Measurements from ENCODE around the gene NCAM1. TPM values are rescaled to one million over a fixed set of nuclear protein-coding genes. Genes with fewer than 3 reads are reported as not detected.
"Not testable (repeated sequence)": the region's sequence is repeated elsewhere in the genome, so short reads cannot be mapped to it uniquely, and the experiment has no call there.

Gene NCAM1
- total RNA-seq, 2 experiments from 2014 or later = 0.34 TPM; not detected in 1

- ChIA-PET CTCF (interaction anchor here (0.7 kb wide), 1 partner anchor 645 kb away, joined by 3 read pairs; no protein-coding TSS in a partner anchor), POLR2A (no interaction called here)
- DNase-seq (no peak), ATAC-seq (ENCODE audit: poor library complexity) (no peak)
- intact Hi-C loops (cut with DNase I, micrococcal nuclease) = no loop called here
- Histone ChIP-seq H3K9me3 (ENCODE audit: control insufficient read depth in 1 of 2, insufficient read depth in 1 of 2, low read length in 2 of 2) (no peaks in the 10 kb centered on the region), H3K4me1 (ENCODE audit: insufficient read depth, low read length) (no peaks in the 10 kb centered on the region), H3K4me3 (ENCODE audit: low read length) (no peak overlapping the region), H3K27ac (ENCODE audit: low read depth in 1 of 2, low read length in 2 of 2) (no peak overlapping the region), H3K36me3 (ENCODE audit: insufficient read depth, low read length) (no peaks in the 10 kb centered on the region), H3K27me3 (ENCODE audit: control insufficient read depth in 1 of 2, insufficient read depth in 2 of 2, low read length in 2 of 2) (peaks cover 5% of the 10 kb centered on the region in 2 experiments)
- no peaks in the 10 kb centered on the region for H3K36me3 Mint-ChIP-seq (ENCODE audit: low read depth)
- H3K27me3 Mint-ChIP-seq = peaks cover 66% of the 10 kb centered on the region
- H3K27ac Mint-ChIP-seq = no peak overlapping the region
- no peaks in the 10 kb centered on the region for H3K4me1 Mint-ChIP-seq (ENCODE audit: low read depth)
- no peak overlapping the region for H3K4me3 Mint-ChIP-seq
- no peak for TF ChIP-seq CTCF (IDR thresholded peaks at IDR 0.05)
- H3K9me3 Mint-ChIP-seq = no peaks in the 10 kb centered on the region
Observed at GRCh38 chr11:113295993-113296392, 334.8 kb downstream of the NCAM1 start.

GRCh38 chr11:113296447-113297205 lies 335.4 kb downstream of the NCAM1 start:
- no peak overlapping the region for H3K4me3 Mint-ChIP-seq
- TF ChIP-seq CTCF (IDR thresholded peaks at IDR 0.05) = no peak
- H3K27ac Mint-ChIP-seq = no peak overlapping the region
- H3K27me3 Mint-ChIP-seq = peaks cover 61% of the 10 kb centered on the region
- ATAC-seq (ENCODE audit: poor library complexity) (no peak), DNase-seq (no peak)
- H3K9me3 Mint-ChIP-seq = no peaks in the 10 kb centered on the region
- Histone ChIP-seq H3K4me1 (ENCODE audit: insufficient read depth, low read length) (no peaks in the 10 kb centered on the region), H3K9me3 (ENCODE audit: control insufficient read depth in 1 of 2, insufficient read depth in 1 of 2, low read length in 2 of 2) (no peaks in the 10 kb centered on the region), H3K27me3 (ENCODE audit: control insufficient read depth in 1 of 2, insufficient read depth in 2 of 2, low read length in 2 of 2) (peaks cover 5% of the 10 kb centered on the region in 2 experiments), H3K27ac (ENCODE audit: low read depth in 1 of 2, low read length in 2 of 2) (no peak overlapping the region), H3K4me3 (ENCODE audit: low read length) (no peak overlapping the region), H3K36me3 (ENCODE audit: insufficient read depth, low read length) (no peaks in the 10 kb centered on the region)
- intact Hi-C loops (cut with DNase I, micrococcal nuclease) = no loop called here
- H3K4me1 Mint-ChIP-seq (ENCODE audit: low read depth) = no peaks in the 10 kb centered on the region
- POLR2A ChIA-PET = no interaction called here
- CTCF ChIA-PET = no interaction called here
- no peaks in the 10 kb centered on the region for H3K36me3 Mint-ChIP-seq (ENCODE audit: low read depth)

GRCh38 chr11:113298496-113298895 lies 337.3 kb downstream of the NCAM1 start:
- DNase-seq; H3K36me3 ChIP-seq (ENCODE audit: insufficient read depth, low read length); H3K9me3 ChIP-seq (ENCODE audit: control insufficient read depth in 1 of 2, insufficient read depth in 1 of 2, low read length in 2 of 2); H3K4me3 ChIP-seq (ENCODE audit: low read length); H3K27ac Mint-ChIP-seq; H3K4me3 Mint-ChIP-seq; intact Hi-C loops (cut with DNase I, micrococcal nuclease); H3K36me3 Mint-ChIP-seq (ENCODE audit: low read depth); H3K4me1 Mint-ChIP-seq (ENCODE audit: low read depth); H3K27ac ChIP-seq (ENCODE audit: low read depth in 1 of 2, low read length in 2 of 2); POLR2A ChIA-PET; H3K9me3 Mint-ChIP-seq; ATAC-seq (ENCODE audit: poor library complexity); H3K4me1 ChIP-seq (ENCODE audit: insufficient read depth, low read length); H3K27me3 ChIP-seq (ENCODE audit: control insufficient read depth in 1 of 2, insufficient read depth in 2 of 2, low read length in 2 of 2): not testable (repeated sequence)
- H3K27me3 Mint-ChIP-seq = peaks cover 55% of the 10 kb centered on the region
- CTCF ChIA-PET = interaction anchor here (0.9 kb wide), 1 partner anchor 9 kb away, joined by 3 read pairs; no protein-coding TSS in a partner anchor

GRCh38 chr11:113304916-113305315 lies 343.7 kb downstream of the NCAM1 start:
- H3K27me3 ChIP-seq (ENCODE audit: control insufficient read depth in 1 of 2, insufficient read depth in 2 of 2, low read length in 2 of 2) = no peaks in the 10 kb centered on the region
- no peaks in the 10 kb centered on the region for H3K36me3 ChIP-seq (ENCODE audit: insufficient read depth, low read length)
- DNase-seq (no peak), ATAC-seq (ENCODE audit: poor library complexity) (no peak)
- no peak for TF ChIP-seq CTCF (IDR thresholded peaks at IDR 0.05)
- CTCF ChIA-PET = no interaction called here
- no peaks in the 10 kb centered on the region for H3K4me1 Mint-ChIP-seq (ENCODE audit: low read depth)
- peaks cover 10% of the 10 kb centered on the region for H3K27me3 Mint-ChIP-seq
- intact Hi-C loops (cut with DNase I, micrococcal nuclease) = loop anchor here (1.0 to 5.0 kb wide), 6 partner anchors 227 to 958 kb away; no protein-coding TSS in a partner anchor
- no peak overlapping the region for H3K27ac ChIP-seq (ENCODE audit: low read depth in 1 of 2, low read length in 2 of 2)
- POLR2A ChIA-PET = no interaction called here
- no peak overlapping the region for H3K4me3 ChIP-seq (ENCODE audit: low read length)
- no peak overlapping the region for H3K4me3 Mint-ChIP-seq
- H3K9me3 Mint-ChIP-seq = no peaks in the 10 kb centered on the region
- H3K9me3 ChIP-seq (ENCODE audit: control insufficient read depth in 1 of 2, insufficient read depth in 1 of 2, low read length in 2 of 2) = no peaks in the 10 kb centered on the region
- H3K4me1 ChIP-seq (ENCODE audit: insufficient read depth, low read length) = no peaks in the 10 kb centered on the region
- H3K36me3 Mint-ChIP-seq (ENCODE audit: low read depth) = no peaks in the 10 kb centered on the region
- H3K27ac Mint-ChIP-seq = no peak overlapping the region
